Thyroid gland (tissue), 4 donors: ENCODE measurements around the gene TPH2. TPM values are rescaled to one million over a fixed set of nuclear protein-coding genes. Genes with fewer than 3 reads are reported as not detected.

ENCODE experiments used
- DNase-seq, 2 donors: peaks; one replicate each; pipeline ENCODE4 v3.0.0-alpha.2; 2019
- H3K27ac ChIP-seq, 3 donors: fragments of 200-600 bp; sonication (generic); 1 replicate in 2 of 3; 2 replicates in 1 of 3; pipeline ENCODE4 v1.5.1; 2016 to 2019; ENCODE audit warnings: mild to moderate bottlenecking in 1 of 3, moderate library complexity in 1 of 3
- H3K27me3 ChIP-seq: fragments of 200-600 bp; sonication (generic); one replicate; pipeline ENCODE4 v1.5.1; 2019
- H3K36me3 ChIP-seq, 2 donors: fragments of 200-600 bp; sonication (generic); one replicate each; pipeline ENCODE4 v1.5.1; 2016 to 2019
- H3K4me1 ChIP-seq, 2 donors: fragments of 200-600 bp; sonication (generic); one replicate each; pipeline ENCODE4 v1.5.1; 2017 to 2019
- H3K4me3 ChIP-seq, 3 donors: fragments of 200-600 bp; sonication (generic); replicated peaks in 1 of 3; 1 replicate in 2 of 3; 2 replicates in 1 of 3; pipeline ENCODE4 v1.5.1; 2016; ENCODE audit warnings: mild to moderate bottlenecking in 1 of 3
- H3K9me3 ChIP-seq: fragments of 200-600 bp; sonication (generic); one replicate; pipeline ENCODE4 v1.5.1; 2017
- POLR2A ChIP-seq, 2 donors: fragments of 450-650 bp; IDR thresholded peaks; one replicate each; pipeline ENCODE4 v1.6.1; 2017; ENCODE audit warnings: antibody characterized with exemption in 2 of 2, mild to moderate bottlenecking in 2 of 2, moderate library complexity in 1 of 2
- WGBS, 2 donors: methylation state at CpG; one replicate each; pipeline ENCODE4 v1.1.5; 2017; 5-methylcytosine and 5-hydroxymethylcytosine counted together
- intact Hi-C: fragments of 100-400 bp; cut with DNase I; formaldehyde crosslinking; loops from one replicate; pipeline ENCODE4 v1.15.1; 2023
- total RNA-seq, 4 donors: library from RNA; depleted of rRNA; stranded (reverse); fragments of >200 nt; gene quantifications; one replicate each; pipeline ENCODE4 v1.2.3, GENCODE V29; 2016
- TF ChIP-seq, protein P1 (sequence below), 6 experiments: fragments of 200-600 bp in 3 of 6; fragments of 450-650 bp in 3 of 6; sonication (generic) in 3 of 6; IDR thresholded peaks; one replicate each; pipeline ENCODE4 v1.5.1; 2016 to 2019; ENCODE audit warnings: antibody characterized with exemption in 6 of 6, mild to moderate bottlenecking in 2 of 6, inconsistent platforms in 1 of 6, moderate library complexity in 1 of 6

Gene TPH2
- total RNA-seq, 4 donors from 2014 or later: not detected

DNA sequence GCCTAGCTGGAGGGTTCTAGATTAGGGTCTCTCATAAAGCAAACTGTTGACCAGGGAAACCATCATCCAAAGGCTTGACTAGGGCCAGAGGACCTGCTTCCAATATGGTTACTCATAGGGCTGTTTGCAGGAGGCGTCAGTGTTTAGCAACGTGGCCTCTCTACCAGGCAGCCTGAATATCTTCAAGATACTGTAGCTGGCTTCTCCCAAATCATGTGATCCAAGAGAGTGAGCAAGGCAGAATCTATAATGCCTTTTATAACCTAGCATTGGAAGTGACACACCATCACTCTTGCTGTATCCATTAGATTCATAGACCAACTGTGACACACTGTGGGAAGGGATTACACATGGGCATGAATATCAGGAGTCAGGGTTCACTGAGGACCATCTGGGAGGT lies 17.3 kb downstream of the TPH2 start:
- Histone ChIP-seq H3K27me3 (no peaks in the 10 kb centered on the region), H3K36me3 (no peaks in the 10 kb centered on the region), H3K9me3 (no peaks in the 10 kb centered on the region), H3K4me3 (no peak overlapping the region), H3K27ac (no peak overlapping the region), H3K4me1 (peaks cover 0 to 9% of the 10 kb centered on the region in 2 donors)
- intact Hi-C loops: no loop called here
- WGBS, 2 donors: 59 to 81% methylated on average over 2 of the region's 2 CpGs
- DNase-seq: no peak
- TF ChIP-seq, protein P1, sequence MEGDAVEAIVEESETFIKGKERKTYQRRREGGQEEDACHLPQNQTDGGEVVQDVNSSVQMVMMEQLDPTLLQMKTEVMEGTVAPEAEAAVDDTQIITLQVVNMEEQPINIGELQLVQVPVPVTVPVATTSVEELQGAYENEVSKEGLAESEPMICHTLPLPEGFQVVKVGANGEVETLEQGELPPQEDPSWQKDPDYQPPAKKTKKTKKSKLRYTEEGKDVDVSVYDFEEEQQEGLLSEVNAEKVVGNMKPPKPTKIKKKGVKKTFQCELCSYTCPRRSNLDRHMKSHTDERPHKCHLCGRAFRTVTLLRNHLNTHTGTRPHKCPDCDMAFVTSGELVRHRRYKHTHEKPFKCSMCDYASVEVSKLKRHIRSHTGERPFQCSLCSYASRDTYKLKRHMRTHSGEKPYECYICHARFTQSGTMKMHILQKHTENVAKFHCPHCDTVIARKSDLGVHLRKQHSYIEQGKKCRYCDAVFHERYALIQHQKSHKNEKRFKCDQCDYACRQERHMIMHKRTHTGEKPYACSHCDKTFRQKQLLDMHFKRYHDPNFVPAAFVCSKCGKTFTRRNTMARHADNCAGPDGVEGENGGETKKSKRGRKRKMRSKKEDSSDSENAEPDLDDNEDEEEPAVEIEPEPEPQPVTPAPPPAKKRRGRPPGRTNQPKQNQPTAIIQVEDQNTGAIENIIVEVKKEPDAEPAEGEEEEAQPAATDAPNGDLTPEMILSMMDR (IDR thresholded peaks at IDR 0.05): no peak
- TF ChIP-seq POLR2A (IDR thresholded peaks at IDR 0.05): no peak

DNA sequence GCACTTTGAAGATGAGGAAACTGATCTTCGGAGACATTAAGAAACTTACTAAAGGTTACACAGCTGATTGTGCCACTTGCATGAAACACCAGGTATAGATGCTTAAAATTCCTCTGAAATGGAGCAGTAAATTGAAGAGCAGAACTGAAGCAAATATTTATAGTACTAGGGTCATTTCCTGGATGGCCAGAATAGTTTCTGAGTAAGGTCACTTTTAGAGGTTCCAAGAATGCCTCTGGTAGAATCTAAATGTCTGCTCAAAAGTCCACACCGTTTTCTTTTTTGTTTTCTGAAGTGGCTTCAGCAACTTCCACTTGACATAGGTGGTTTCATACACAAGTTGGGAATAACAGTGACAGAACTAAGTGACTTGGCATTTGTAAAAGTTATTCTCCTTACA lies 19.4 kb downstream of the TPH2 start:
- 27 to 31% methylated on average over 2 of the region's 2 CpGs for WGBS, 2 donors

DNA sequence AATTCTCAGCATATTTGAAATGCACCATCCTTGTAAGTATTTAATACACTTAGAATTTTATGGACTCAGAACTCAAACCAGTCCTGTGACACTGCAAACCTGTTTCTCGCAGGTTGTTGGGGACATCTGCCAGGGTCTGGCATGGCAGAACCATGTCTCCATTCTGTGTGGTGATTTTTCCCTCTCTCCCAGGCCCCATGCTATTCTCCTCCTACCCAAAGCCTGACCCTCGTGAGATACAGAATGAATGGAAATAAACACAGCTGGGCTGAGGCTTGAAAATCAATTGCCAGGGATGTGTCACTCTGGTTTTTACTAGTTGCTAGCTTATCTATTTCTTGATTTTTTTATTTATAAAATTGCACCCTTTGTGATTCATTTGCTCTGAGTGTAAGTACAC lies 19.8 kb downstream of the TPH2 start:
- intact Hi-C loops: no loop called here
- H3K4me3 ChIP-seq: no peak overlapping the region
- H3K27ac ChIP-seq: no peak overlapping the region
- TF ChIP-seq, protein P1 (IDR thresholded peaks at IDR 0.05): no peak
- no peak for TF ChIP-seq POLR2A (IDR thresholded peaks at IDR 0.05)
- H3K36me3 ChIP-seq: no peaks in the 10 kb centered on the region
- H3K4me1 ChIP-seq: peaks cover 0 to 9% of the 10 kb centered on the region in 2 donors
- no peaks in the 10 kb centered on the region for H3K27me3 ChIP-seq
- no peak for DNase-seq
- 46 to 53% methylated on average over 2 of the region's 2 CpGs for WGBS, 2 donors
- no peaks in the 10 kb centered on the region for H3K9me3 ChIP-seq

More for the DNA sequence above, 19.4 kb downstream of the TPH2 start:
- Histone ChIP-seq H3K4me3 (no peak overlapping the region), H3K27me3 (no peaks in the 10 kb centered on the region), H3K9me3 (no peaks in the 10 kb centered on the region), H3K36me3 (no peaks in the 10 kb centered on the region), H3K4me1 (peaks cover 0 to 9% of the 10 kb centered on the region in 2 donors), H3K27ac (no peak overlapping the region)
- TF ChIP-seq, protein P1 (IDR thresholded peaks at IDR 0.05): no peak
- no peak for TF ChIP-seq POLR2A (IDR thresholded peaks at IDR 0.05)
- DNase-seq: no peak
- intact Hi-C loops: no loop called here

DNA sequence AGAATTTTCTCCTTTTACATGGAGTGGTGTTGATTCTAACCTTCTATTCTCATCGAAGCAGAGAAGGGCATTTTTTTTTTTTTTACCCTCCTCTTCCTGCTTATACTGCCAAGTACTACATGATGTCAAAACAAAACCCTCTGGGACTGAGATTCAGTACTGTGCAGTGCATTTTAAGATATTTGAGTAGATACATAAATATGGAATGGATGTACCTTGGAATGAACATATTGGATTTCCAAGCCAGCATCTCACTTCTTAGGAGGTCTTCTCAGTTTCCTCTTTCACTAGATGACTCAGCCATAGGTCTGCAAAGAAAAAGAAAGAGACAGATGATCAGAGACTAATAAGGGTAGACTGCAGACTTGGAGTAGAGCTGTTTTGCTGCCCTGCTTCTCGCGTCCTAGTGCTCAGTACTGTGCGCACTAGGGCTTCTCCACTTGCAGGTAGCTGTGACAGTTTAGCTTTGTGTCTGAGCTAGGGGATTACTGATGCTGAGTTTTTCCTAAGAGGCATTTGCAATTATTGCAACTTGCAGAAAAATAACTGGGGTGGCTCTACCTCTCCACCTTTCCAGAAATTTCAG lies 20.4 kb downstream of the TPH2 start:
- Histone ChIP-seq H3K36me3 (no peaks in the 10 kb centered on the region), H3K27ac (no peak overlapping the region), H3K4me3 (no peak overlapping the region), H3K9me3 (no peaks in the 10 kb centered on the region), H3K4me1 (peaks cover 0 to 9% of the 10 kb centered on the region in 2 donors), H3K27me3 (no peaks in the 10 kb centered on the region)
- DNase-seq: no peak
- TF ChIP-seq, protein P1 (IDR thresholded peaks at IDR 0.05): no peak
- no peak for TF ChIP-seq POLR2A (IDR thresholded peaks at IDR 0.05)
- intact Hi-C loops: no loop called here
- 56 to 68% methylated on average over 4 of the region's 4 CpGs for WGBS, 2 donors

DNA sequence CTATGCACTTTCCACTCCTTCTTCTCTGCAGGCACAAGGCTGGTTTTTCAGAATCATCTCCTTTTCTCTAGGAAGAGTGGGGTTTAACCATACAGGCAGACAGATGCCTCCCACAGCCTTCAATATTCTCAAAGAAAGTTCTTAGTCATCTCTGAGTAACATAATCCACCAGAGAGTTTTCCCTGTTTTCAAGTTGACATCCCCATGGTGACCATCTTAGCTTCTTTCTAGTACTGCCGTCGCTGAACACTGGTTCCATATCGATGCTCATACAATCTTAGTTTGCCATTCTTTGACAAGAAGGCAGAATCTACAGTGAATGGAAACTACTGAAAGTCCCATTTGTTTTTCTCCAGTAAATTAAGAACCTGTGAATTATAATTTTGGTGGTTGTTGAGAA lies 28.6 kb downstream of the TPH2 start:
- intact Hi-C loops: no loop called here
- 79 to 83% methylated on average over 3 of the region's 3 CpGs for WGBS, 2 donors
- H3K4me1 ChIP-seq: no peaks in the 10 kb centered on the region

More for the DNA sequence above, 28.6 kb downstream of the TPH2 start:
- Histone ChIP-seq H3K27ac (no peak overlapping the region), H3K4me3 (no peak overlapping the region), H3K27me3 (no peaks in the 10 kb centered on the region), H3K36me3 (no peaks in the 10 kb centered on the region), H3K9me3 (no peaks in the 10 kb centered on the region)
- no peak for DNase-seq
- TF ChIP-seq, protein P1 (IDR thresholded peaks at IDR 0.05): no peak
- no peak for TF ChIP-seq POLR2A (IDR thresholded peaks at IDR 0.05)
